Measurements from ENCODE around the gene RAB33A. TPM values are rescaled to one million over a fixed set of nuclear protein-coding genes. Genes with fewer than 3 reads are reported as not detected.

Gene RAB33A
- polyA plus RNA-seq, 3 donors from 2014 or later = 10.5 to 20.9 (median 15.1) TPM

DNA sequence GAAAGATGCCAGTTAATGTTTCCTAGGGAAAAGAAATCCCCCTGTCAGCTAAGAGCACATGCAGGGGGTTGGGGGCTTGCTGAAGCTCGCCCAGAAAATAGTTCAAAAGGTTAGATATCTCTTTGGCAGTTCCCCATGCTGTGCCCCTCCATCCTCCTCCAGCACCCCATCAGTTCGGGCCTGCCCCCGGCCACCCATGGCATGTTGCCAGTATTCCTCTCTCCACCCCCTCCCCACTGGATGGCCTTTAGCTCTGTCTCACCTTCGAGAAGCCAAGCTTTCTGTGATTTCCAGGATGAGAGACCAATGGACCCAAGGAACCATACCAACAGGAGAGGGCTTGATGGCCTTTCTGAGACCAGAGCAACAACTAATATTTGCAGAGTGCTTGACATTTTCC lies 5.2 kb downstream of the RAB33A start:
- peaks cover 49 to 50% of the 10 kb centered on the region in 2 donors for H3K4me1 Mint-ChIP-seq
- no peaks in the 10 kb centered on the region for H3K9me3 Mint-ChIP-seq
- peaks cover 4 to 10% (median 4%) of the 10 kb centered on the region in 3 donors for H3K36me3 Mint-ChIP-seq
- H3K27me3 Mint-ChIP-seq (ENCODE audit: low read depth in 3 of 3) = peaks cover 0 to 5% (median 3%) of the 10 kb centered on the region in 3 donors
- peak overlapping the region in 1 of 6 donors; percentile 20 for H3K27ac Mint-ChIP-seq
- DNase-seq = no peak
- H3K4me3 Mint-ChIP-seq = no peak overlapping the region

DNA sequence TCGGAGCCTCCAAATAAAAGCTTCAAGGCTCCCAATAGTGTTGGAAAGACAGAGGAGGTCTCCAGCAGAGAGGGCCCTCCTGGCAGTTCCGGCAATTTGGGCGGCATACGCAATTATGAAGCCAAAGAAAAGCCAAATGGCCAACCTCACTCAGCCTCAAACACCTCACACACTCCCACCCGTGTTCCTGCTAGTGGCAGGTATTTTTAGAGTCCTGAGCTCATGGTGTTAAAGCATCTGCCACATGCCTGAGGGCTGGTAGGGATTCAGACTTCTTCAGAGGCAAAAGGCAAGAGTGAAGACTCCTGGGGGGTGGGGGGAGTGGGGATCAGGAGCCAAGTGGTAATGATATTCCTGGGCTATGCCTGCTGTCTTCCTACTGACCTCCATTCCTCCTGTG lies 7.4 kb downstream of the RAB33A start:
- Mint-ChIP-seq H3K27me3 (ENCODE audit: low read depth in 3 of 3) (peaks cover 0 to 8% (median 5%) of the 10 kb centered on the region in 3 donors), H3K36me3 (peaks cover 4 to 10% (median 4%) of the 10 kb centered on the region in 3 donors), H3K27ac (peak overlapping the region in 1 of 6 donors; percentile 2), H3K4me3 (no peak overlapping the region), H3K9me3 (no peaks in the 10 kb centered on the region), H3K4me1 (peaks cover 40 to 43% of the 10 kb centered on the region in 2 donors)
- DNase-seq = no peak

DNA sequence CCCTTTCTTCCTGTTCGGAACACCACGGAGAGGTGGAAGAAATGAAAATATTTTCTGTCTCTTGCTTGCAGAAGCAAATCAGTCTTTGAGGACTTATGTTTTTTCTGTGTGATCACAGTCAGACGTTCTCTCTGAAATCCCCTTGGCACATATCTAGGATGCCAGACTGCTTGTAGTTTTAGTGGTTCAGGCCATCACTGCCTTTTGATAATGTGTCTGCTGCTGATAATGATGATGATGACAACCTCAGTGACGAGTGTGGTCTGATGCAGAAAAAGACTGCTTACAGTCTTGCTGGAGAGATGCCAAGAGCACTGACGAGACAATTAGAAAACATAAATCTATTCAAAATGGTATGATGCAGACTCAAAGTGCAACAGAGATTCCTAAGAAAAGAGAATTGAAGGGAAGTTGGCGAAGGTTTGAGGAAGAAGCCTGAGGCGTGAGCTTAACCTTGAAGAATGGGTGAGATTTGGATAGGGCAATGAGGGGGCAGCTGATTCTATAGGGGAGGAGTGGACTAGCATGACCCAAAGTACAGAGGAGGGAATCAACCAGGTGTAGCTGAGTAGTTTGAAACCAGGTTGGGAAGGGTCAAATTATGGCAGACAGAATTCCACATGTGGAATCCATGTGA lies 7.9 kb downstream of the RAB33A start:
- no peak for DNase-seq
- peaks cover 0 to 8% (median 5%) of the 10 kb centered on the region in 3 donors for H3K27me3 Mint-ChIP-seq (ENCODE audit: low read depth in 3 of 3)
- peak overlapping the region in 3 of 6 donors; percentile 2 to 43 (median 18) for H3K27ac Mint-ChIP-seq
- H3K9me3 Mint-ChIP-seq = no peaks in the 10 kb centered on the region
- peaks cover 40 to 42% of the 10 kb centered on the region in 2 donors for H3K4me1 Mint-ChIP-seq
- H3K4me3 Mint-ChIP-seq = peak overlapping the region in 1 of 5 donors; percentile 30
- peaks cover 4 to 10% (median 4%) of the 10 kb centered on the region in 3 donors for H3K36me3 Mint-ChIP-seq

DNA sequence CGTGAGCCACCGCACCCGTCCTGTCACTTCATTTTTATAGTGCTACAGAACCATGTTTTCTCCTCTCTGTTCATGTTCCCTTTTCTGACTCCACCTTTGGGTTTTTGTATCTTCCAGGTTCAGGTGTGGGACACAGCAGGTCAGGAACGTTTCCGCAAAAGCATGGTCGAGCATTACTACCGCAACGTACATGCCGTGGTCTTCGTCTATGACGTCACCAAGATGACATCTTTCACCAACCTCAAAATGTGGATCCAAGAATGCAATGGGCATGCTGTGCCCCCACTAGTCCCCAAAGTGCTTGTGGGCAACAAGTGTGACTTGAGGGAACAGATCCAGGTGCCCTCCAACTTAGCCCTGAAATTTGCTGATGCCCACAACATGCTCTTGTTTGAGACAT lies 12.4 kb downstream of the RAB33A start:
- peak overlapping the region in 5 of 6 donors; percentile 47 to 82 (median 79) for H3K27ac Mint-ChIP-seq
- no peak for DNase-seq
- H3K36me3 Mint-ChIP-seq = peaks cover 0 to 4% (median 4%) of the 10 kb centered on the region in 3 donors
- H3K9me3 Mint-ChIP-seq = no peaks in the 10 kb centered on the region
- H3K4me3 Mint-ChIP-seq = peak overlapping the region in 4 of 5 donors; percentile 18 to 75 (median 46)
- peaks cover 16 to 21% of the 10 kb centered on the region in 2 donors for H3K4me1 Mint-ChIP-seq
- H3K27me3 Mint-ChIP-seq (ENCODE audit: low read depth in 3 of 3) = peaks cover 0 to 6% (median 2%) of the 10 kb centered on the region in 3 donors

DNA sequence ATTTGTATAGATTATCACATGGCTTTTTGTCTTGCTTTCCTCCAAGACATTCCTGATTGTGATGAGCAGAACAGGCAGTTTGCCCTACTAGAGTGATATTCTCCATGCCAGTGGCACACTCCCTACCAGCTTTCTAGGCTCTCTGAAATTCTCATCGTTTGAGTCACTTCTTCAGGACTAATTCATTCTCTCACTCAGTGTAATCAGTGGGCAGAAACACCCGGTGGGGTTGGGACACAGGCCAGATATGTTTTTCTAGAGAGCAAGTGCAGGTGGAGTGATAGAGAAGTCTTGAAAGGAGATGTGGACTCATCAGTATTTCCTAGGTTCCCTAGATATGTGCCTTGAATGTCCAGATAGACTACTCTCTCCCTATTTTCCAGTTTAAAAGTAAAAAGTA lies 13.1 kb downstream of the RAB33A start:
- Mint-ChIP-seq H3K4me3 (no peak overlapping the region), H3K27me3 (ENCODE audit: low read depth in 3 of 3) (peaks cover 0 to 6% (median 2%) of the 10 kb centered on the region in 3 donors), H3K4me1 (peaks cover 16% of the 10 kb centered on the region in 2 donors), H3K36me3 (peaks cover 0 to 2% (median 2%) of the 10 kb centered on the region in 3 donors), H3K27ac (peak overlapping the region in 2 of 6 donors; percentile 44 to 60), H3K9me3 (no peaks in the 10 kb centered on the region)
- DNase-seq = no peak

DNA sequence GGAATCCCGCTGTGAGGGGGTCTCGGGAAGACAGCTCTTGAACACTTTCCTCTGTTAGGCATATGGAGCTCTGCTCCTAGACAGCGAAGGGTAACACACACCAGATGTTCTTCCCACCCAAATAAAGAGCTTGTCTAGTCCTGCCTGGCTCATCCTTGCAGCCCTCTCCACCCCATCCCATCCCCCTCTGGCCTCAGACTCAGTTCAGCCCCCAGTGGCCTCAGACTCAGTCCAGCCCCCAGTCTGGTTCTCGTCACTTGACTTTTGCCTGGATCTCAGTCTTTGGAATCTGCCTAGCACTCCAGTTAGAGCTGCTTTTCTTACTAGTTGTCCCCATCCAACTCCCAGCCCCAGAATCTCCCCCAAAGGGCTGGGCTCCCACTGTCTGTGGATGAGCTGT lies 14.9 kb downstream of the RAB33A start:
- H3K27ac Mint-ChIP-seq = no peak overlapping the region
- H3K9me3 Mint-ChIP-seq = no peaks in the 10 kb centered on the region
- H3K27me3 Mint-ChIP-seq (ENCODE audit: low read depth in 3 of 3) = peaks cover 0 to 3% (median 2%) of the 10 kb centered on the region in 3 donors
- no peak for DNase-seq
- H3K36me3 Mint-ChIP-seq = no peaks in the 10 kb centered on the region
- no peak overlapping the region for H3K4me3 Mint-ChIP-seq
- peaks cover 13 to 16% of the 10 kb centered on the region in 2 donors for H3K4me1 Mint-ChIP-seq

DNA sequence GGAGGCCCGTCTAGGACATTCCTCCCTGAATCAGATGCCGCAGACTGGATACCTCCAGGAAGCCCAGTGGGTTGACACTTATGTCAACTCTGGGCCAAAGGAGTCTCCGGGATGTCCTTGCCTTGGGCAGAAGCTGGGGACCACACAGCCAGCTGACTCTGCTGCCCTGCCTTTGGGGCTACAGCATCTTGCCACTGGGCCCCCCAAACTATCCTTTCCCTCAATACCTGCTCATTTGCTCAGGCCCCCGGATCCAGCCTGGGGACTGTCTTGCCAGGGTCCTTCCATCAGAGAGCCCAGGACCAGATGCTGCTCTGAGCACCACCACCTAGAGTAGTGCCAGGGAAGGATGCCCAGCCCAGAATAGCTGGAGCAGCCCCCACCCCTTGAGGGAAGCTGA lies 19.0 kb downstream of the RAB33A start:
- no peak overlapping the region for H3K27ac Mint-ChIP-seq

DNA sequence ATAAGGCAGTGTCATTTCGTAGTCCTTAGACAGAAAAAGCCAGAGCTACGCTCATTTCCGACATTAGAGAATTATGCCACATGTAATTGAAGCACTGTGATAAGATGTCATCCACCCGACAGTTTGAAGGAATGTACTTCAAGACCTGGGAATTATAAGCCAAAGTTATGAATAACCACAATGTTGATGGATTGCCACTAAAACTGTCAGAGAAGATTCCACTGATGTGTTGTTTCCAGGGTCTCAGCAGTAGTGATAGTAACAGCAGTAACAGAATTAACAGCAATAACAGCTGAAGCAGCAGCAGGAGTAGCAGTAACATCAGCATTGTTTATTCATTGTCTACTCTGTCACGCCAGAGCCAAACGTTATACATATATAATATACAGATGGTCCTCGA lies 24.7 kb downstream of the RAB33A start:
- Mint-ChIP-seq H3K36me3 (no peaks in the 10 kb centered on the region), H3K9me3 (no peaks in the 10 kb centered on the region), H3K4me1 (peaks cover 2 to 4% of the 10 kb centered on the region in 2 donors), H3K27me3 (ENCODE audit: low read depth in 3 of 3) (peaks cover 0 to 8% (median 0%) of the 10 kb centered on the region in 3 donors), H3K4me3 (no peak overlapping the region), H3K27ac (no peak overlapping the region)
- DNase-seq = no peak

More for the DNA sequence above, 19.0 kb downstream of the RAB33A start:
- H3K36me3 Mint-ChIP-seq = no peaks in the 10 kb centered on the region
- peaks cover 2 to 4% of the 10 kb centered on the region in 2 donors for H3K4me1 Mint-ChIP-seq
- H3K27me3 Mint-ChIP-seq (ENCODE audit: low read depth in 3 of 3) = no peaks in the 10 kb centered on the region
- H3K4me3 Mint-ChIP-seq = no peak overlapping the region
- H3K9me3 Mint-ChIP-seq = no peaks in the 10 kb centered on the region
- DNase-seq = no peak

DNA sequence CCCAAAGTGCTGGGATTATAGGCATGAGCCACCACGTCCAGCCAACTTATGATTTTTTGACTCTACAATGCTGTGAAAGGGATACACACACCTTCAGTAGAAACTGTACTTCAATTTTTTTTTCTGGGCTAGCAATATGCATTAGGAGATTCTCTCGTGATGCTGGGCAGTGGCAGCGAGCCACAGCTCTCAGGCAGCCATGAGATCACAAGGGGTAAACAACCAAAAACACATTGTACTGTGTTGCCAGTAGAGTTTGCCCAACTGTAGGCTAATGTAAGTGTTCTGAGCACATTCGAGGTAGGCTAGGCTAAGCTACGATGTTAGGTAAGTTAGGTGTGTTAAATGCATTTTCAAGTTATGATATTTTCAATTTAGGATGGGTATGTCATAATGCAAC lies 25.7 kb downstream of the RAB33A start:
- Mint-ChIP-seq H3K4me1 (peaks cover under 1% of the 10 kb centered on the region in 2 donors), H3K36me3 (no peaks in the 10 kb centered on the region), H3K27me3 (ENCODE audit: low read depth in 3 of 3) (peaks cover 0 to 8% (median 0%) of the 10 kb centered on the region in 3 donors), H3K9me3 (no peaks in the 10 kb centered on the region), H3K27ac (no peak overlapping the region), H3K4me3 (no peak overlapping the region)
- DNase-seq = no peak

DNA sequence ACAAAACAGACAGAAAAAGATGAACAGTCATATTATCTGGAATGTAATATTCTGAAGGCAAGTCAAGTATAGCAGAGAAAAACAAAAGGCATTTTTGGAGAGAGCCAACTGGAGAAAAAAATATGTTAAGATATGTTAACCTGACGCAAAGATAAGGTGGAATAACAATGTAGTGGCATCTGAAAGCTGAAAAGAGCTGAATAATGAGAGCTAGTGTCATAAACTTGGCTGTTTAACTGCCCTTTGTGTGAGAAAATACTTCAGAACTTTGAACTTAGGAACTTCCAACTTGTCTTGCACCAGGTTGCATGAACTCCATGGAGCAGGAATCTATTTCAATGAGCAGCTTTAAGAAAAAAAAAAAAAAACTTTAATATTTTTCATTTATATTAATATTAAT lies 32.9 kb downstream of the RAB33A start:
- H3K4me1 Mint-ChIP-seq = no peaks in the 10 kb centered on the region
- no peak for DNase-seq
- H3K27me3 Mint-ChIP-seq (ENCODE audit: low read depth in 3 of 3) = peaks cover 0 to 7% (median 0%) of the 10 kb centered on the region in 3 donors
- peaks cover 0 to 5% (median 0%) of the 10 kb centered on the region in 3 donors for H3K36me3 Mint-ChIP-seq
- peaks cover 0 to 1% (median 0%) of the 10 kb centered on the region in 6 donors for H3K9me3 Mint-ChIP-seq
- H3K27ac Mint-ChIP-seq = no peak overlapping the region
- no peak overlapping the region for H3K4me3 Mint-ChIP-seq

DNA sequence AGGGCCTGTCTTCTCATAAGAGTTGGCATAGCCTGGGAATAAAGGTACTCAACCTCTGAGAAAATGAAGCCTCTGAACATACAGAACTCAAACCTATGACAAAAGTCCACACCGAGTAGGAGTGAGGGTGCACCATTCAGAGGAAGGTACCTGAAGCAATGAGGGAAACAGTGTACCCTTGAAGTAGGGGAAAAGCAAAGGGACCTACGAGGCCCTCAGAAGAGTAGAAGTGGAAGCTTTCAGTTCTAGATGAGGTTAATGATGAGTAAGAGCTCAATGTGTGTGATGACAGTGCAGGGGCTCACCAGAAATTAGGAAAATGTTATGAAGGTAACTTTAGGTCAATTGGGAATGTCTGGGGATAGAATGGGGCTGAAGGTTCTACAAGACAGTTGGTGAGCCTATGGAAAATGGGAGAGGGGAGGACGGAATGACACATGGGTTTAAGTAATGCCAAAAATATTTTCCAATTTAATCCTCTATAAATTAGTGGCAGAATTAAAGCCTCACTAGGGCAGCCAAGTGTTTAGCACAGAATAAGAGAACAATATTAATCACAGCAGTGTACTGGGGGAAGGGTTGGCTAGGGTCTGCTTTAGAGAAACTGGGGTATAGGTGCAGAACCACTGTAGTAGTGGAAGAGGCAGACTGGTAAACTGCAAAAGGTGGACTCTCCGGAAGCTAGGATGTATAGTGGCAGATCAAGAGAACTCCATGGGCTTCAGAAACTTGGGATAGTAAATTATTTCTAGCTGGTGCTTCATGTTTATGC lies 39.8 kb downstream of the RAB33A start:
- H3K36me3 Mint-ChIP-seq = peaks cover 0 to 19% (median 5%) of the 10 kb centered on the region in 3 donors
- H3K27ac Mint-ChIP-seq = peak overlapping the region in 1 of 6 donors; percentile 34
- H3K4me1 Mint-ChIP-seq = no peaks in the 10 kb centered on the region
- H3K9me3 Mint-ChIP-seq = peaks cover 0 to 1% (median 0%) of the 10 kb centered on the region in 6 donors
- H3K4me3 Mint-ChIP-seq = no peak overlapping the region
- H3K27me3 Mint-ChIP-seq (ENCODE audit: low read depth in 3 of 3) = no peaks in the 10 kb centered on the region
- no peak for DNase-seq

DNA sequence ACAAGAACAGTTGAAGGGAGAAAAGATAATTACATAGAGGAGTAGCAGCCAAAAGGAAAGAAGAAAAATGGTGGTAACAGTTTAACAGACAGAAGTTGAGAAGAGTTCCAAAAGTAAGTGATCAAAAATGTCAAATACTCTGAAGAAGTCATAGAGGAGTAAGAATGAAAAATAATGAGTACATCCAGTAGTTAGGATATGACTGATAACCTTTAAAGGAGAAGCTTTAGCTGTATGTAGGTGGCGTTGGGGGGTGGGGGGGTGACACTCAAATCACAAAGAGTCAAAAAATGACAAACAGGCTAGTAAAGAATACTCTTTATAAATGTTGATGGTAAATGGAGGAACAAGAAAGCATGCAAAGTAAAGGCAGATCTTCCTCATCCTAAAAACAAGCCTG lies 40.6 kb downstream of the RAB33A start:
- Mint-ChIP-seq H3K27me3 (ENCODE audit: low read depth in 3 of 3) (no peaks in the 10 kb centered on the region), H3K4me1 (no peaks in the 10 kb centered on the region), H3K36me3 (peaks cover 0 to 19% (median 5%) of the 10 kb centered on the region in 3 donors), H3K4me3 (no peak overlapping the region), H3K27ac (no peak overlapping the region), H3K9me3 (no peaks in the 10 kb centered on the region)
- DNase-seq = no peak

DNA sequence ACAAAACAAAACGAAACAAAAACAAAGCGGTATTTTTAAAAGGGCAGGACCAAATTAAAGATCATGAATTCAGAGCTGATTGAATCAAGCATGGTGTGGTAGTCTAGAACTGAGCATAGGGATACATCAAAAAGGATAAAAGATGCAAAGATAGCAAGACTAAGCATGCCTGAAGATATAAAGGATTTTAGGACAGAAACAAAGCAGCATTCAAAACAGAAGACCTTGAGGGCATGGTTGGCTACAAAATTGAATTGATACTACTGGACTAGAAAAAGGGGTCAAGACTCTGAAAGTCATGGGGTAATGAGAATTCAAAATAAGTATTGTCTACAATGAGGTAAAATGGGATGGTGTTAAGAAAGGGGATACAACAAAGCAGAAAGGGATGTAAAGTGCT lies 41.6 kb downstream of the RAB33A start:
- DNase-seq = no peak
- H3K36me3 Mint-ChIP-seq = peaks cover 0 to 19% (median 5%) of the 10 kb centered on the region in 3 donors
- H3K4me3 Mint-ChIP-seq = no peak overlapping the region
- no peak overlapping the region for H3K27ac Mint-ChIP-seq
- H3K9me3 Mint-ChIP-seq = no peaks in the 10 kb centered on the region
- H3K27me3 Mint-ChIP-seq (ENCODE audit: low read depth in 3 of 3) = no peaks in the 10 kb centered on the region
- no peaks in the 10 kb centered on the region for H3K4me1 Mint-ChIP-seq

DNA sequence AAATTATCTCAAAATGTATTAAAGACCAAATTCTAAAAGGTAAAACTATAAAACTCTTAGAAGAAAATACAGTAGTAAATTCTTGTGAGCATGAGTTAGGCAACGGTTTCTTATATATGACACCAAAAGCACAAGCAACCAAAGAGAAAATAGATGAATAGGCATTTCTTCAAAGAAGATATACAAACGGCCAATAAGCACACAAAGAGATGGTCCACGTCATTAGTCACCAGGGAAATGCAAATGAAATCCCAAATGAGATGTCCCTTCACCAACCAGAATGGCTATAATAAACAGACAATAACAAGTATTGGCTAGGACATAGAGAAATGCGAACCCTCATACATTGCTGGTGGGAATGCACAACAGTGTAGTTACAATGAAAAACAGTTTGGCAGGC lies 44.6 kb downstream of the RAB33A start:
- Mint-ChIP-seq H3K9me3 (no peaks in the 10 kb centered on the region), H3K4me3 (no peak overlapping the region), H3K27ac (no peak overlapping the region), H3K4me1 (no peaks in the 10 kb centered on the region), H3K36me3 (peaks cover 0 to 15% (median 5%) of the 10 kb centered on the region in 3 donors), H3K27me3 (ENCODE audit: low read depth in 3 of 3) (no peaks in the 10 kb centered on the region)
- DNase-seq = no peak
